HepG2 (cell line): Measurements from ENCODE around the gene NUDT14.

Source experiments
- CTCF ChIP-seq: sonication (generic); formaldehyde crosslinking; IDR thresholded peaks from 2 replicates; pipeline ENCODE4 v1.5.0; 2020; ENCODE audit warnings: mild to moderate bottlenecking, missing genetic modification reagents, moderate library complexity
- FOSL1 ChIP-seq: sonication (generic); formaldehyde crosslinking; IDR thresholded peaks from 2 replicates; pipeline ENCODE4 v1.9.0; 2021; ENCODE audit warnings: missing genetic modification reagents, borderline replicate concordance
- FOSL2 ChIP-seq: sonication (generic); formaldehyde crosslinking; IDR thresholded peaks from 2 replicates; pipeline ENCODE4 v1.4.0; 2020; ENCODE audit warnings: missing genetic modification reagents
- GABPA ChIP-seq, 2 experiments: IDR thresholded peaks; 2 replicates each; pipeline ENCODE4 v1.6.1; 2011 to 2016; ENCODE audit warnings: low read depth in 2 of 2, low read length in 1 of 2, missing biosample characterization in 1 of 2, missing genetic modification characterization in 1 of 2
- KAT7 ChIP-seq: IDR thresholded peaks from 2 replicates; pipeline ENCODE4 v1.6.1; 2018; ENCODE audit warnings: borderline replicate concordance, missing compliant biosample characterization
- RAD21 ChIP-seq: fragments of 450-650 bp; formaldehyde crosslinking; IDR thresholded peaks from 2 replicates; pipeline ENCODE4 v1.5.0; 2020; ENCODE audit warnings: mild to moderate bottlenecking
- RBM39 ChIP-seq: fragments of 200-400 bp; formaldehyde crosslinking; IDR thresholded peaks from one replicate; pipeline ENCODE4 v1.6.1; 2018; ENCODE audit warnings: antibody characterized with exemption, mild to moderate bottlenecking, low read depth, low read length; ENCODE audit not compliant: poor library complexity, severe bottlenecking
- TARDBP ChIP-seq: sonication (generic); formaldehyde crosslinking; IDR thresholded peaks from 2 replicates; pipeline ENCODE4 v1.8.0; 2022; ENCODE audit warnings: mild to moderate bottlenecking, missing genetic modification reagents
- XBP1 ChIP-seq: sonication (generic); formaldehyde crosslinking; IDR thresholded peaks from 2 replicates; pipeline ENCODE4 v1.5.0; 2020; ENCODE audit warnings: missing genetic modification reagents
- ZNF232 ChIP-seq: sonication (generic); formaldehyde crosslinking; IDR thresholded peaks from 2 replicates; pipeline ENCODE4 v1.4.0; 2020; ENCODE audit warnings: missing genetic modification reagents, borderline replicate concordance
- ZNF383 ChIP-seq: sonication (generic); formaldehyde crosslinking; IDR thresholded peaks from 2 replicates; pipeline ENCODE4 v1.4.0; 2020; ENCODE audit warnings: missing genetic modification reagents, mild to moderate bottlenecking, borderline replicate concordance
- ZZZ3 ChIP-seq: sonication (generic); formaldehyde crosslinking; IDR thresholded peaks from 2 replicates; pipeline ENCODE4 v1.4.0; 2020; ENCODE audit warnings: missing genetic modification reagents, mild to moderate bottlenecking, borderline replicate concordance

DNA sequence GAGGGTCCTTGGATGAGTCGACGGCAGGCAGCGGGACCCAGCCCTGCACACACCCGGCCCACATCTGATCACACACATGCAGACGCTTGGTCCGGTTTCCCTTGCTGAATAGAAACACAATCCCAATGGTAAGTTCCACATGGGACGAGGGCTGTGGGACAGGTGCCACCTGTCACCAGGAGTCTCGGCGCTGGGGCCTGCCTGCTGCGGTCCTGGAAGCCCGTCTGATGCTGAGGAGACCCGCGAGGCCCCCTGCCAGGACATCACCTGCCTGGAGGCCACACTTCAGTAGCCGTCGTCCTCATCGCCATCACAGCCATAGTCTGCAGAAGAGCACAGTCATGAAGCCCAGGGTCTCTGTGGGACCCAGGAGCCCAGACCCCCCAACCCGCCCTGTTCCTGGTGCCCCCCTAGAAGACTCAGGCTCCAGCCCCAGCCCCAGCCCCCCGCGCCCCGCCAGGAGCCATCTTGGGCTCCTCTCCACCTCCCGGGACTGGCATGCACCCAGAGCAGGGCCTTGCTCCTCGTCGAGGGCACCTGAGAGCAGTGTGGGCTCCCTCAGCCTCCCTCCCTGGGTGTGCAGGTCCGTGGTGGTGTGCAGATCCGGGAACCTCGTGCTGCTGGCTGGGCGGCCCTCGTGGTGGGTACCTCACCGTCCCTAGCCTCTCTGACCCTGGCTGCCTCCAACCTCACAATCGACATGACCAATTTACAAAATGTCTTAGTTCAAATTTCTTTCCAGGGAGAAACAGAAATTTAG lies 29.3 kb upstream of the NUDT14 start:
- TF ChIP-seq ZZZ3 (CRISPR knock-in tag) = no peak
- no peak for TF ChIP-seq TARDBP (CRISPR knock-in tag)
- TF ChIP-seq XBP1 (CRISPR knock-in tag) = no peak
- TF ChIP-seq ZNF383 (CRISPR knock-in tag) = no peak
- no peak for TF ChIP-seq CTCF (CRISPR knock-in tag)
- no peak for TF ChIP-seq FOSL1 (CRISPR knock-in tag)
- TF ChIP-seq ZNF232 (CRISPR knock-in tag) = no peak
- TF ChIP-seq KAT7 (CRISPR knock-in tag) = no peak
- TF ChIP-seq FOSL2 (CRISPR knock-in tag) = no peak
- TF ChIP-seq RBM39 = no peak
- TF ChIP-seq GABPA (IDR thresholded peaks at IDR 0.05; ENCODE audit: low read depth, low read length) = no peak
- TF ChIP-seq GABPA (CRISPR knock-in tag; IDR thresholded peaks at IDR 0.05; ENCODE audit: low read depth) = no peak
- TF ChIP-seq RAD21 = no peak
